BE2C (cell line): ENCODE data around the gene PCDH9.

Experiments
- DNase-seq: peaks from one replicate; pipeline ENCODE4 v3.0.0-alpha.2; 2020
- H3K27me3 ChIP-seq: fragments of 250-450 bp; sonication (Bioruptor Pico); 2 replicates; pipeline ENCODE4 v1.5.1; 2020; ENCODE audit warnings: mild to moderate bottlenecking
- H3K36me3 ChIP-seq: fragments of 250-450 bp; sonication (Bioruptor Pico); 2 replicates; pipeline ENCODE4 v1.5.1; 2020; ENCODE audit warnings: mild to moderate bottlenecking
- H3K4me1 ChIP-seq: fragments of 250-450 bp; sonication (Bioruptor Pico); 2 replicates; pipeline ENCODE4 v1.5.1; 2020
- H3K4me3 ChIP-seq: 2 replicates; pipeline ENCODE4 v1.5.1; 2011; ENCODE audit warnings: low read depth, low read length
- H3K9me3 ChIP-seq: fragments of 250-450 bp; sonication (Bioruptor Pico); 2 replicates; pipeline ENCODE4 v1.5.1; 2020
- CTCF ChIP-seq: IDR thresholded peaks from 2 replicates; pipeline ENCODE4 v1.5.1; 2012; ENCODE audit warnings: mild to moderate bottlenecking, low read depth, low read length

Gene PCDH9

GRCh38 chr13:66723576-66723975 lies 506.6 kb downstream of the PCDH9 start:
- no peak for TF ChIP-seq CTCF
- H3K27me3 ChIP-seq = no peaks in the 10 kb centered on the region
- H3K9me3 ChIP-seq = no peaks in the 10 kb centered on the region
- no peaks in the 10 kb centered on the region for H3K36me3 ChIP-seq
- no peak for DNase-seq
- H3K4me1 ChIP-seq = no peaks in the 10 kb centered on the region
- H3K4me3 ChIP-seq = no peak overlapping the region

GRCh38 chr13:66716538-66716937 lies 513.6 kb downstream of the PCDH9 start:
- no peaks in the 10 kb centered on the region for H3K27me3 ChIP-seq
- TF ChIP-seq CTCF = no peak
- no peaks in the 10 kb centered on the region for H3K36me3 ChIP-seq
- no peak overlapping the region for H3K4me3 ChIP-seq
- no peaks in the 10 kb centered on the region for H3K9me3 ChIP-seq
- DNase-seq = no peak
- no peaks in the 10 kb centered on the region for H3K4me1 ChIP-seq

DNA sequence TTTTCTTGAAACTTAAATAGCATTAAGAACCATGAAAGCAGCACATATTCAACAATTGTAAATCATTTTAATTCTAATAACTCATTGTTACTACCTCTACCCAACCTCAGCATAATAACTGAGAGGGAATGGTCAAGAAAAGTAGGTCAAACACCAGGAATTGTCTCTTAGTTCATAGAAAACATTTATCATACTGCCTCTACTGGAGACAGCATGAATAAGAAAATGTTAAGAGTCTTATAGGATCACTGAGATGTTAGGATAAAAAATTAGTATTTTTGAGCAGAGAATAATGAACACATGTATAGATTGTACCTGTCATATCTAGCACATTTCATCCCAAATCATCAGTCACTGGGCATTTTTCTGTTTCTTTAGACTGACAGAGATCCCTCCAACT lies 515.3 kb downstream of the PCDH9 start:
- DNase-seq = no peak
- Histone ChIP-seq H3K27me3 (no peaks in the 10 kb centered on the region), H3K9me3 (no peaks in the 10 kb centered on the region), H3K4me3 (no peak overlapping the region), H3K36me3 (no peaks in the 10 kb centered on the region), H3K4me1 (no peaks in the 10 kb centered on the region)
- peak; percentile 35; the same call in 1 of the 2 replicates for TF ChIP-seq CTCF

DNA sequence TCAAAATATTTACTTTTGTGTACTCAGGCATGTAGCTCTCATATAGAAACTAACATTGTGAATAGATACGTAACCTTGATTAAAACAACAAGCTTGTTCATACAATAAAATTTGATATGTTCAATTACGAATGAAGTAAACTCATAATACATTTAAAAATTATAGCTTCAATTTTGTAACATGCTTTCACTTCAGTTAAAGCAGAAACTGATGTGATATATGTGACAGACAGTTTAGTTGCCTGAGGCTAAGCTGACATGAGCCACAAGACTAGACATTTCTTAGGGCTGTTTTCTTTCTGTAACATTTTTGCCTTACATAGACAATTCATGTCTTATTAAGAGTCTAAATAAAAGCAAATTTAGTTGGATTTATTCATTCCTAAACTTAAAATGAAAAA lies 526.0 kb downstream of the PCDH9 start:
- no peaks in the 10 kb centered on the region for H3K27me3 ChIP-seq
- TF ChIP-seq CTCF = no peak
- H3K36me3 ChIP-seq = no peaks in the 10 kb centered on the region
- H3K4me1 ChIP-seq = peaks cover 4% of the 10 kb centered on the region; the same call in 1 of the 2 replicates
- DNase-seq = no peak
- no peaks in the 10 kb centered on the region for H3K9me3 ChIP-seq
- no peak overlapping the region for H3K4me3 ChIP-seq

GRCh38 chr13:66703597-66703996 lies 526.5 kb downstream of the PCDH9 start:
- peaks cover 4% of the 10 kb centered on the region; the same call in 1 of the 2 replicates for H3K4me1 ChIP-seq
- H3K36me3 ChIP-seq = no peaks in the 10 kb centered on the region
- no peaks in the 10 kb centered on the region for H3K9me3 ChIP-seq
- peak; percentile 7 for DNase-seq
- H3K27me3 ChIP-seq = no peaks in the 10 kb centered on the region
- no peak overlapping the region for H3K4me3 ChIP-seq
- TF ChIP-seq CTCF = no peak

- DNase-seq = no peak
- no peaks in the 10 kb centered on the region for H3K36me3 ChIP-seq
- no peak for TF ChIP-seq CTCF
- no peaks in the 10 kb centered on the region for H3K9me3 ChIP-seq
- H3K4me3 ChIP-seq = no peak overlapping the region
- H3K4me1 ChIP-seq = no peaks in the 10 kb centered on the region
- no peaks in the 10 kb centered on the region for H3K27me3 ChIP-seq
Observed at GRCh38 chr13:66700117-66700601, 530.0 kb downstream of the PCDH9 start.
